NB4 (cell line): ENCODE data around the gene GPC5.

Source experiments
- DNase-seq: peaks from one replicate; pipeline ENCODE4 v3.0.0; 2010; ENCODE audit warnings: low read depth
- H3K4me3 ChIP-seq: one replicate; pipeline ENCODE4 v1.5.1; 2011; ENCODE audit warnings: mild to moderate bottlenecking, low read depth, low read length, moderate library complexity
- MYC ChIP-seq: IDR thresholded peaks from 2 replicates; pipeline ENCODE4 v1.6.1; 2011; ENCODE audit warnings: low read depth, low read length
- POLR2A ChIP-seq: IDR thresholded peaks from 2 replicates; pipeline ENCODE4 v1.6.1; 2011; ENCODE audit warnings: mild to moderate bottlenecking; ENCODE audit not compliant: insufficient read length; ENCODE audit errors: extremely low read depth
- TF ChIP-seq, protein P1 (sequence below): IDR thresholded peaks from 2 replicates; pipeline ENCODE4 v1.6.1; 2011; ENCODE audit warnings: low read depth, low read length
- TF ChIP-seq, protein P2 (sequence below): IDR thresholded peaks from one replicate; pipeline ENCODE4 v1.5.1; 2012; ENCODE audit warnings: low read depth, low read length

Gene GPC5

DNA sequence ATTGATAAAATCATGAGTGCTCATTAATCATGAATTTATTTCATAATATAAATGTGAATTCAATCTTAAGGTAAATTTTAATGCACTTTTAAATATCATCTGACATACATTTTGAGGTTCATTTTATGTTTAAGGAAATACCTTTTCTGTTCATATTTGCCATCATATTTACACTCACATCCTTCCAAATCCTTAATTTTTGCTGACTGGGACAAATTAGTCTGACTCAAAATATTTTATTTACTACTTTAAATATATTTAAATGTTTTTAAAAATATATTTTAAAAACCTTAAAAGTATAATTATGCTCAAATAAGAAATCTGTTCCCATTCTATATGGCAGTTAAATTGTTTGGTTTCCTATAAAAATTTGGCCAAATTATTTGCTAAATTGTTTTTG, 438.1 kb downstream of the GPC5 start:
- no peak overlapping the region for H3K4me3 ChIP-seq
- TF ChIP-seq, protein P1, sequence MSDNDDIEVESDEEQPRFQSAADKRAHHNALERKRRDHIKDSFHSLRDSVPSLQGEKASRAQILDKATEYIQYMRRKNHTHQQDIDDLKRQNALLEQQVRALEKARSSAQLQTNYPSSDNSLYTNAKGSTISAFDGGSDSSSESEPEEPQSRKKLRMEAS, result no peak
- TF ChIP-seq POLR2A, result no peak
- TF ChIP-seq, protein P2, sequence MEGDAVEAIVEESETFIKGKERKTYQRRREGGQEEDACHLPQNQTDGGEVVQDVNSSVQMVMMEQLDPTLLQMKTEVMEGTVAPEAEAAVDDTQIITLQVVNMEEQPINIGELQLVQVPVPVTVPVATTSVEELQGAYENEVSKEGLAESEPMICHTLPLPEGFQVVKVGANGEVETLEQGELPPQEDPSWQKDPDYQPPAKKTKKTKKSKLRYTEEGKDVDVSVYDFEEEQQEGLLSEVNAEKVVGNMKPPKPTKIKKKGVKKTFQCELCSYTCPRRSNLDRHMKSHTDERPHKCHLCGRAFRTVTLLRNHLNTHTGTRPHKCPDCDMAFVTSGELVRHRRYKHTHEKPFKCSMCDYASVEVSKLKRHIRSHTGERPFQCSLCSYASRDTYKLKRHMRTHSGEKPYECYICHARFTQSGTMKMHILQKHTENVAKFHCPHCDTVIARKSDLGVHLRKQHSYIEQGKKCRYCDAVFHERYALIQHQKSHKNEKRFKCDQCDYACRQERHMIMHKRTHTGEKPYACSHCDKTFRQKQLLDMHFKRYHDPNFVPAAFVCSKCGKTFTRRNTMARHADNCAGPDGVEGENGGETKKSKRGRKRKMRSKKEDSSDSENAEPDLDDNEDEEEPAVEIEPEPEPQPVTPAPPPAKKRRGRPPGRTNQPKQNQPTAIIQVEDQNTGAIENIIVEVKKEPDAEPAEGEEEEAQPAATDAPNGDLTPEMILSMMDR, result no peak
- no peak for TF ChIP-seq MYC
- DNase-seq, result no peak

DNA sequence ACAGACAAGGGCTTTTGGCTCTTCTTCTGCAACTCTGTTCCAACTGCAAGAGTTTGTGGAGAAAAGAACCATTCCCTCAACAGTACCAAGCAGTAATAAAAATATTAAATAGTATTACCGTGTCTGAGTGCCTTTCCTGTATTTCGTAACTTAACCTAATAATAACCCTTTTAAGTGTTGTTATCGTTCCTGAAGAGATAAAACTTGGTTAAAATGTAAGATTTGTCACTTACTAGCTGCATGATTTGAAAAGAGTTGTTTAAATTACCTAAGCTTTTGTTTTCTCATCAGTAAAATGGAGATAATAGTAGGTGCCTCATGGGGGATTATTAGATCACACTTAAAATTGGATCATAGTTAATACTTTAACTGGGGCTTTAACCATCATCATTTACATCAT, 447.2 kb downstream of the GPC5 start:
- no peak overlapping the region for H3K4me3 ChIP-seq
- no peak for TF ChIP-seq MYC
- TF ChIP-seq, protein P1, result no peak
- TF ChIP-seq, protein P2, result no peak
- DNase-seq, result no peak

DNA sequence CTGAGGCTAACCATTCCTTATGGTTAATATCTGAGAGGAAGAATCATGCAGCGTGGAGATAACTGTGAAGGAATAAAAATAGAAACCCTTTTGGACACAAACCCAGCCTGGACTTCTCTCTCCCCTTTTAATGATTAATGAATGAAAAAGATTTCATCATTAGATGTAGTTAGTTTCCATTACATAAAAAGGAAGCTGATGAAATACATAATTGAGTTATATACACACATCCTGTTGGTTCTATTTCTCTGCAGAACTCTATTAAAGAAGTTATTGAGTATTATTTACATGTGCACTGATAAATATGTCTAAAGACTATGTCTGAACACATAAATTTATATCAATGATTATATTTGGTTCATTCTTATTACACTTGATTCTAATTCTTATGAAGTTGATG, 465.3 kb downstream of the GPC5 start:
- no peak overlapping the region for H3K4me3 ChIP-seq
- TF ChIP-seq, protein P1, result no peak
- TF ChIP-seq POLR2A (no peak), MYC (no peak)
- TF ChIP-seq, protein P2, result no peak
- DNase-seq, result no peak

DNA sequence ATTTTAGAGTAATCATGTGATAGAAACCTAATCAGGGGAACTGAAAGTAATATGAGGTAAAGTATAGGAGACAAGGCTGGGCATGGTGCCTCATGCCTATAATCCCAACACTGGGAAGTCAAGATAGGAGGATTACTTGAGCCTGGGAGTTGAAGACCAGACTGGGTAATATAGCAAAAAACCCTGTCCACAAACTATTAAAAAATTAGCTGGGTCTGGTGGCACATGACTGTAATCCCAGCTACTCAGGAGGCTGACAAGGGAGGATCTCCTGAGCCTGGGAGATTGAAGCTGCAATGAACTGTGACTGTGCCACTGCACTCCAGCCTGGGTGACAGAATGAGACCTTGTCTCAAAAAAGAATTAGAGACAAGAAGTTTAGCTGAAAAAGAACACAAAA, 469.9 kb downstream of the GPC5 start:
- no peak overlapping the region for H3K4me3 ChIP-seq
- TF ChIP-seq POLR2A (no peak), MYC (no peak)
- TF ChIP-seq, protein P2, result no peak
- TF ChIP-seq, protein P1, result no peak
- DNase-seq, result no peak

DNA sequence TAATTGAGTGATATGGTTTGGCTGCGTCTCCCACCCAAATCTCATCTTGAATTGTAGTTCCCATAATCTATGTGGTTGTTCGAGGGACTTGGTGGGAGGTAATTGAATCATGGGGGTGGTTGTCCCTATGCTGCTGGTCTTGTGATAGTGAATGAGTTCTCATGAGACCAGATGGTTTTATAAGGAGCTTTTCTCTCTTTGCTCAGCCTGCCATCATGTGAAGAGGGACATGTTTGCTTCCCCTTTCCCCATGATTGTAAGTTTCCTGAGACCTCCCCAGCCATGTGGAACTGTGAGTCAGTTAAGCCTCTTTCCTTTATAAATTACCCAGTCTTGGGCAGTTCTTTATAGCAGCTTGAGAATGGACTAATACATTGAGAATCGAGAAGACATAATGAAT, 480.1 kb downstream of the GPC5 start:
- no peak overlapping the region for H3K4me3 ChIP-seq
- no peak for TF ChIP-seq POLR2A
- TF ChIP-seq MYC, result no peak
- TF ChIP-seq, protein P2, result no peak
- TF ChIP-seq, protein P1, result no peak
- DNase-seq, result no peak

DNA sequence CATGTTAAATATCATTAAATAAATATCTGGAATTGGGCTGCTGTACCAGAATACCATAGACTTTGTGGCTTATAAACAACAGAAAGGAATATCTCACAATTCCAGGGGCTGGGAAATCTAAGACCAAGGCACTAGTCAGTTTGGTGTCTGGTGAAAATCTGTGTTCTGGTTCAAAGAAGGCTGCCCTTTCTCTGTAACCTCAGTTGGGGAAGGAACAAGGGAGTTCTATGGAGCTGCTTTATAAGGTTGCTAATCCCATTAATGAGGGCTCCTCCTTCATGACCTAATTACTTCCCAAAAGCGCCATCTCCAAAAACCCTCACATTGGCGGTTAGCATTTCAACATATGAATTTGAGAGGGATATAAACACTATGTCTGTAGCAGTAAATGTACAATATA, 480.9 kb downstream of the GPC5 start:
- TF ChIP-seq, protein P2, result no peak
- TF ChIP-seq POLR2A (no peak), MYC (no peak)
- TF ChIP-seq, protein P1, result no peak
- DNase-seq, result no peak

More for the DNA sequence above, 480.9 kb downstream of the GPC5 start:
- H3K4me3 ChIP-seq, result no peak overlapping the region
